PC-3 (cell line): ENCODE measurements around the gene CLCN4. TPM values are rescaled to one million over a fixed set of nuclear protein-coding genes. Genes with fewer than 3 reads are reported as not detected.

Experiments
- ATAC-seq: fragments of 200-7000 bp; cut with Tn5 transposase; 2 replicates; pipeline ENCODE4 v1.9.1; 2020; ENCODE audit warnings: mild to moderate bottlenecking, moderate library complexity
- BruUV-seq: library from RNA; stranded (reverse); fragments of 400-500 nt; replicated peaks from 2 replicates; lab custom pipeline; 2021; lab: Mats Ljungman, UMichigan
- CTCF ChIA-PET: fragments of 300-600 bp; sonication (Branson Sonifier 250); formaldehyde crosslinking; loops from one replicate; lab custom pipeline; 2022; ENCODE audit warnings: antibody characterized with exemption; lab: Charles Lee
- POLR2A ChIA-PET: fragments of 300-600 bp; sonication (Branson Sonifier 250); formaldehyde crosslinking; loops from one replicate; lab custom pipeline; 2022; ENCODE audit warnings: antibody characterized with exemption; ENCODE audit not compliant: unreplicated experiment; lab: Charles Lee
- DNase-seq: peaks from one replicate; pipeline ENCODE4 v3.0.0-alpha.2; 2015
- H2AFZ ChIP-seq: fragments of 300-600 bp; sonication (generic); 2 replicates; pipeline ENCODE4 v1.6.0; 2016; ENCODE audit warnings: antibody characterized with exemption, low read length
- H3F3A ChIP-seq: fragments of 300-600 bp; sonication (generic); one replicate; pipeline ENCODE4 v1.6.0; 2017; ENCODE audit warnings: antibody characterized with exemption, low read length, control low read depth, mild to moderate bottlenecking; ENCODE audit not compliant: unreplicated experiment
- H3K27ac ChIP-seq: fragments of 300-600 bp; sonication (generic); 2 replicates; pipeline ENCODE4 v1.5.1; 2016; ENCODE audit warnings: mild to moderate bottlenecking, low read length
- H3K27me3 ChIP-seq: fragments of 300-600 bp; sonication (generic); 2 replicates; pipeline ENCODE4 v1.6.1; 2016; ENCODE audit warnings: low read length, mixed read lengths
- H3K36me3 ChIP-seq: fragments of 300-600 bp; sonication (generic); 2 replicates; pipeline ENCODE4 v1.6.1; 2016; ENCODE audit warnings: low read depth, mixed run types, low read length, mixed read lengths
- H3K4me1 ChIP-seq: fragments of 300-600 bp; sonication (generic); 2 replicates; pipeline ENCODE4 v1.5.1; 2016; ENCODE audit warnings: low read length; ENCODE audit not compliant: insufficient read depth
- H3K4me2 ChIP-seq: fragments of 300-600 bp; sonication (generic); 2 replicates; pipeline ENCODE4 v1.6.0; 2016; ENCODE audit warnings: low read length
- H3K4me3 ChIP-seq: fragments of 300-600 bp; sonication (generic); 2 replicates; pipeline ENCODE4 v1.5.1; 2016; ENCODE audit warnings: mild to moderate bottlenecking, low read length, mixed read lengths
- H3K79me2 ChIP-seq: fragments of 300-600 bp; sonication (generic); 2 replicates; pipeline ENCODE4 v1.6.1; 2017; ENCODE audit warnings: low read length, mixed read lengths
- H3K9ac ChIP-seq: fragments of 300-600 bp; sonication (generic); 2 replicates; pipeline ENCODE4 v1.6.0; 2016; ENCODE audit warnings: mild to moderate bottlenecking, low read length
- H3K9me2 ChIP-seq: fragments of 300-600 bp; sonication (generic); replicated peaks from 2 replicates; pipeline ENCODE4 v1.6.1; 2016; ENCODE audit warnings: mixed run types, low read length, mixed read lengths
- H3K9me3 ChIP-seq: fragments of 300-600 bp; sonication (generic); 2 replicates; pipeline ENCODE4 v1.6.1; 2016; ENCODE audit warnings: low read length, mixed read lengths
- H4K20me1 ChIP-seq: fragments of 300-600 bp; sonication (generic); 2 replicates; pipeline ENCODE4 v1.6.1; 2016; ENCODE audit warnings: low read length, mixed read lengths
- CTCF ChIP-seq: fragments of 300-600 bp; sonication (generic); conservative IDR thresholded peaks from 2 replicates; pipeline ENCODE4 v1.5.1; 2017; ENCODE audit warnings: antibody characterized with exemption, low read depth, mild to moderate bottlenecking, low read length
- EZH2 ChIP-seq: fragments of 300-600 bp; sonication (generic); IDR thresholded peaks from one replicate; pipeline ENCODE4 v1.6.1; 2017; ENCODE audit warnings: antibody characterized with exemption, mild to moderate bottlenecking, low read length; ENCODE audit not compliant: unreplicated experiment
- EZH2phosphoT487 ChIP-seq: fragments of 300-600 bp; sonication (generic); IDR thresholded peaks from 2 replicates; pipeline ENCODE4 v1.6.1; 2018; ENCODE audit warnings: mild to moderate bottlenecking, antibody characterized with exemption, low read length, borderline replicate concordance
- intact Hi-C: fragments of 100-400 bp; cut with micrococcal nuclease; formaldehyde crosslinking; loops from 2 replicates; pipeline ENCODE4 v1.9.0; 2023
- total RNA-seq: library from RNA; depleted of rRNA; stranded (reverse); fragments of >200 nt; gene quantifications from 2 replicates; pipeline ENCODE4 v1.2.3, GENCODE V29; 2014; rRNA removed

Gene CLCN4
- total RNA-seq, 1 experiment from 2014 or later: 13.7 TPM

DNA sequence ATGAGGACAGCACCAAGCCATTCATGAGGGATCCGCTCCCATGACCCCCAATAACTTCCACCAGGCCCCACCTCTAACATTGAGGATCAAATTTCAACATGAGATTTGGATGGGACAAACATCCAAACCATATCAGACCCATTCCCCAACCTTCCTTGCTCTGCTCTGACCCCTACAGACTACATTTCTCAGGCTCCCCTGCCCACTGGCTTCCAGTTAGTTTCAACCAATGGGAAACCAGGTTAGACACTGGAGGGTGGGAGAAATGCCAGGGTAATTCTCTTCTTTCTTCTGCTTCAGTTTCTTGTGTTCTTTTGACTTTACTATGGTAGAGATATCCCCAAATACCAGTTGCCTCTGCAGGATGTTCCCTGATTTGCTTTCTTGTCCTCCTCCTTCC is 125.7 kb downstream of the CLCN4 start:
- no peaks in the 10 kb centered on the region for H3F3A ChIP-seq
- BruUV-seq: no TSS peak
- H3K27me3 ChIP-seq: no peaks in the 10 kb centered on the region
- H3K4me1 ChIP-seq: no peaks in the 10 kb centered on the region
- no peaks in the 10 kb centered on the region for H3K79me2 ChIP-seq
- TF ChIP-seq EZH2 (no peak), CTCF (no peak), EZH2phosphoT487 (no peak)
- ChIA-PET CTCF (no interaction called here), POLR2A (no interaction called here)
- no peaks in the 10 kb centered on the region for H3K9me3 ChIP-seq
- H3K27ac ChIP-seq: no peak overlapping the region
- no peaks in the 10 kb centered on the region for H3K36me3 ChIP-seq
- H3K9ac ChIP-seq: no peak overlapping the region
- no peak overlapping the region for H3K4me2 ChIP-seq
- intact Hi-C loops: no loop called here
- DNase-seq (no peak), ATAC-seq (no peak)
- no peak overlapping the region for H2AFZ ChIP-seq
- no peaks in the 10 kb centered on the region for H3K9me2 ChIP-seq
- no peaks in the 10 kb centered on the region for H4K20me1 ChIP-seq
- H3K4me3 ChIP-seq: no peak overlapping the region

DNA sequence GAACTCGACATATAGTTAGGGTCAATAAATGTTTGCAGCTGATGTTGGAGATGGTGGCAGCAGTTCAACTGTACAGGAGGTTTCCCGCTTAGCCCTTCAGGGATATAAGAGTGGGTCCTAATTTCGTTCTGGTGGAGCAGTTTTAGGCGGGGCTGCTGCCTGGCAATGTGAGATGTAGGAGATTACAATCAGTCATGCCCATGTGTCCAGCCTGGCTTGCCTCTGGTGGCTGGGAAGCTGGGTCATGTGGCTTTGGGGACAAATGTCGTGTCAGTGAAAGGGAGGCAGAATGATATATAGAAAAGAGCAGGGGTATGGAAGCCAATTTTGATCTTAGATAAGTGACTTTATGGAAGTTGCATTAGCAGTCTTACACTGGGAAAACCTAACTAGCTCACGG is 129.4 kb downstream of the CLCN4 start:
- CTCF ChIA-PET: no interaction called here
- ATAC-seq: no peak

More for the DNA sequence above, 129.4 kb downstream of the CLCN4 start:
- H3K4me1 ChIP-seq: peaks cover 6% of the 10 kb centered on the region
- TF ChIP-seq CTCF (no peak), EZH2phosphoT487 (no peak), EZH2 (no peak)
- no peaks in the 10 kb centered on the region for H3K9me3 ChIP-seq
- POLR2A ChIA-PET: no interaction called here
- H3K9me2 ChIP-seq: no peaks in the 10 kb centered on the region
- no peak overlapping the region for H3K9ac ChIP-seq
- H4K20me1 ChIP-seq: no peaks in the 10 kb centered on the region
- H3K79me2 ChIP-seq: no peaks in the 10 kb centered on the region
- H2AFZ ChIP-seq: no peak overlapping the region
- no peaks in the 10 kb centered on the region for H3K36me3 ChIP-seq
- H3K27ac ChIP-seq: no peak overlapping the region
- no TSS peak for BruUV-seq
- no peak overlapping the region for H3K4me3 ChIP-seq
- H3K27me3 ChIP-seq: no peaks in the 10 kb centered on the region
- no peaks in the 10 kb centered on the region for H3F3A ChIP-seq
- DNase-seq: no peak
- intact Hi-C loops: no loop called here
- H3K4me2 ChIP-seq: no peak overlapping the region

Other genes with a start within 250 kb of the CLCN4 start
- gene CLDN34, start 189.6 kb upstream of the CLCN4 start, total RNA-seq: 0.66 TPM in 1 of 2 replicates, not detected in the other